H1 (cell line): ENCODE measurements around the gene RAD54L. TPM values are rescaled to one million over a fixed set of nuclear protein-coding genes. Genes with fewer than 3 reads are reported as not detected.

Source experiments
- JUND ChIP-seq: IDR thresholded peaks from 2 replicates; pipeline ENCODE4 v1.6.1; 2011; ENCODE audit warnings: mild to moderate bottlenecking, improper control_type of control experiment, low read length
- POU5F1 ChIP-seq: IDR thresholded peaks from 2 replicates; pipeline ENCODE4 v1.6.1; 2011; ENCODE audit warnings: low read depth, mild to moderate bottlenecking, low read length, moderate library complexity
- RFX5 ChIP-seq: IDR thresholded peaks from 2 replicates; pipeline ENCODE4 v1.6.1; 2011; ENCODE audit warnings: low read depth, low read length, improper control_type of control experiment, borderline replicate concordance
- TCF12 ChIP-seq: IDR thresholded peaks from 2 replicates; pipeline ENCODE4 v1.6.1; 2011; ENCODE audit warnings: low read depth, mild to moderate bottlenecking, low read length
- polyA plus RNA-seq, 7 experiments: library from polyadenylated mRNA; depleted of rRNA in 3 of 7; stranded (reverse) in 5 of 7; unstranded in 2 of 7; fragments of >200 nt in 5 of 7; fragments of 200-250 nt in 2 of 7; gene quantifications; 1 replicate in 5 of 7; 2 replicates in 1 of 7; 4 replicates in 1 of 7; pipeline versions ENCODE4 v1.2.1 to v1.2.3, GENCODE V29; 2011 to 2013; ENCODE audit warnings: missing spikeins in 2 of 7, mixed read lengths in 2 of 7
- total RNA-seq: library from RNA; stranded (reverse); fragmentation: NEBNext Ultra II Directional; extraction: Animal tissue kit (Norgen Biotek cat#: 25700); gene quantifications from 2 replicates; pipeline ENCODE4 v1.2.1, GENCODE V29; 2021

The RAD54L gene
- total and polyA plus RNA-seq, 2 of the 8 experiments (the other 6 are each of a cell fraction or from before 2014, with no cell fraction given), result 43.5 to 50.3 TPM

- no peak for TF ChIP-seq JUND
- no peak for TF ChIP-seq POU5F1
- no peak for TF ChIP-seq TCF12
- TF ChIP-seq RFX5, result no peak
These were observed 9.0 kb downstream of the RAD54L start (continued) for GRCh38 chr1:46256523-46256922.
